HG02840 (cell line): Measurements from ENCODE around the gene TUBGCP2.
"Not testable (repeated sequence)": the region's sequence is repeated elsewhere in the genome, so short reads cannot be mapped to it uniquely, and the experiment has no call there.

Source experiments
- ATAC-seq: cut with Tn5 transposase; IDR thresholded peaks from one replicate; pipeline ENCODE4 v1.9.1; 2021; ENCODE audit warnings: mild to moderate bottlenecking, moderate library complexity, moderate number of reproducible peaks; ENCODE audit not compliant: unreplicated experiment, low FRiP score

TUBGCP2 gene

GRCh38 chr10:133326745-133327650 is 18.3 kb upstream of the TUBGCP2 start:
- ATAC-seq, result no peak

GRCh38 chr10:133326223-133326551 is 17.5 kb upstream of the TUBGCP2 start:
- no peak for ATAC-seq

- ATAC-seq, result no peak
Measured at GRCh38 chr10:133325440-133326222, 17.0 kb upstream of the TUBGCP2 start.

- ATAC-seq, result no peak
Measured at GRCh38 chr10:133324857-133325260, 16.2 kb upstream of the TUBGCP2 start.

- no peak for ATAC-seq
Measured at GRCh38 chr10:133324198-133324792, 15.6 kb upstream of the TUBGCP2 start.

- not testable (repeated sequence) for ATAC-seq
Measured at GRCh38 chr10:133322064-133322709, 13.5 kb upstream of the TUBGCP2 start.

- ATAC-seq, result not testable (repeated sequence)
Measured at GRCh38 chr10:133320852-133321422, 12.3 kb upstream of the TUBGCP2 start.

- ATAC-seq, result no peak
Measured at GRCh38 chr10:133318494-133319127, 9.9 kb upstream of the TUBGCP2 start.

- no peak for ATAC-seq
Measured at GRCh38 chr10:133316732-133317131, 8.1 kb upstream of the TUBGCP2 start.

- ATAC-seq, result no peak
Measured at GRCh38 chr10:133316266-133316665, 7.6 kb upstream of the TUBGCP2 start.

GRCh38 chr10:133315847-133316246 is 7.2 kb upstream of the TUBGCP2 start:
- ATAC-seq, result no peak

- ATAC-seq, result no peak
Measured at GRCh38 chr10:133314911-133315310, 6.2 kb upstream of the TUBGCP2 start.

GRCh38 chr10:133313192-133313591 is 4.5 kb upstream of the TUBGCP2 start:
- no peak for ATAC-seq

GRCh38 chr10:133312769-133313145 is 4.1 kb upstream of the TUBGCP2 start:
- no peak for ATAC-seq

GRCh38 chr10:133312016-133312768 is 3.5 kb upstream of the TUBGCP2 start:
- no peak for ATAC-seq

- no peak for ATAC-seq
Measured at GRCh38 chr10:133311570-133311969, 2.9 kb upstream of the TUBGCP2 start.

- no peak for ATAC-seq
Measured at GRCh38 chr10:133310789-133311188, 2.1 kb upstream of the TUBGCP2 start.

GRCh38 chr10:133310399-133310755 is 1.7 kb upstream of the TUBGCP2 start:
- no peak for ATAC-seq

GRCh38 chr10:133309720-133310398 is 1.2 kb upstream of the TUBGCP2 start:
- ATAC-seq, result no peak
